T follicular helper cell (primary cell): Measurements from ENCODE around the gene GHRL.

Experiments
- DNase-seq: peaks from one replicate; pipeline ENCODE4 v3.0.0-alpha.2; 2020; ENCODE audit warnings: low read depth

The GHRL gene

DNA sequence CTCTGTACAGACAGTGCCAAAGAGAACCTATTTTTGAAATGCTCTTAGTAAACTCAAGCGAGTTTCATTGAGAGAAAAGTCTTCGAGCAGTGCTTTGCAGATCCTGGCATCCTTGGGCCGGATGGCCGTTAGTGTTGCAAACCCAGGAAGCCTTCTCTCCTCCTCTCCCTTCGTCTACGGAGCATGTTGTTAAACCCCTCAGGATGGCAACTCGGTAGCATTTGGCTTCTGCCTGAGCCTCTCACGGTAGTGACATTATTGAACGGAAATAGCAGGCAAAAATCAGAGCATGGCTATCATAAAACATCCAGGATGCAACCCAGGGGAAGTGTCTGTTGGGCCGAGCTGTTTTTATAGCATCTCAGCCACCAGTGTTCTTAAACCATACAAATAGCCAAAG, 34.8 kb upstream of the GHRL start:
- no peak for DNase-seq

DNA sequence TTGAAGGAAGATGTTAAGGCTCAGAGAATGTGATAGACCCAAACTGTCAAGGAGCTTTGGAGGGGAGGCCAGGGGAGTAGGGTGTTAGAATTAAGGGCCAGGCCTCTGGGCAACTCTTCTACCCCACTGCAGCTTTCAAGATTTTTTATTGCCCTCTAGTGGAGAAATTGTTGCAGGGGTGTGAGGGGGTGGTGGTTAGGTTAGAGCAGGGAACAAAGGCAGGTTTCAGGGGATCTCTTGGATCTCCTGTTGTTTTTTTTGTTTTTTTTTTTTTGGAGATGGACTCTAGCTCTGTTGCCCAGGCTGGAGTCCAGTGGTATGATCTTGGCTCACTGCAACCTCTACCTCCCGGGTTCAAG, 29.6 kb upstream of the GHRL start:
- DNase-seq: no peak

DNA sequence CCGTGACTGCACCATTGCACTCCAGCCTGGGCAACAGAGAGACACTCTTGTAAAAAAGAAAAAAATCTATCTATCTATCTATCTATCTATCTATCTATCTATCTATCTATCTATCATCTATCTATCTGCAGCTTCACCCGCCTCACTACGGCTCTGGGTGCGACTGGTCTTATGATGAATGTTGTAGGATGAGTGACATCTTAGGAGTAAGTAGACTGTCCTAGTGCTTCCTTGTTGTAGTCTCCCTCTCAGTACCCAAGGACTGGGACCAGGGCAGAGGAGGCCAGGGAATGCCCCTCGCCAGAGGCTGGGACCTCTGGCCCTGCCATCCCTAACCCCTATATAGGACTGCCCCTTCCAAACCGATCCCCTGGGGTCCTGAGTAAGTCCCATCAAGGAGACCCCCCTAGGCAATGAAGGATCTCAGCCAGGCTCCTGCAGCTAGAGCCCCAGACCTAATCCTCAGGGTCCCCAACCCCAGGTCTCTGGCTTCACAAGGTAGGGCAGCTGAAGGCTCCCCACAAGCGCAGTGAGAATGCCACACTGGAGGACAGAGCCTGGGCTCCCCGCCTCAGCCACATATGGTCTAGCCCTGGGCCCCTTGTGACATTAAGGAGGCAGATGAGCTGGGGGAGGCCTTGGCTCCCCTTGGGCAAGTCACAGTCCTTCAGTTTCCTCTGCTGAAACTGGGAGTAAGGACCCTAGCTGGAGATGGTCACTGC, 29.0 kb upstream of the GHRL start:
- DNase-seq: no peak

DNA sequence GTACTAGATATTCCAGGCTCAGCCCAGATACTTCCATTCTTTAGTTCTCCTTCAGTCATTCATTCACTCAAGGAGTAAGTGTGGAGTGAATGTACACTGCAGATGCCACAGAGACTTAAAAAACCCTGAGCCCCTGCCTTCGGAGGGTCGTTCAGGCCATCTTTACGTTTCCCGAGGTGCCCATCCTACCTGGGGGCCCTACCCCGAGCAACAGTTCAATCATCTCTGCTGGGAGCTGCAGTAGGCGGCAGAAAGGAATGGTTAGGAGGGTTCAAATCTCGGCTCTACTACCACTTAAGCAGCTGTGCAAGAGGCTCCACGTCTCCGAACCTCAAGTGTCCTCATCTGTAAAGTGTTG, 27.6 kb upstream of the GHRL start:
- DNase-seq: no peak

DNA sequence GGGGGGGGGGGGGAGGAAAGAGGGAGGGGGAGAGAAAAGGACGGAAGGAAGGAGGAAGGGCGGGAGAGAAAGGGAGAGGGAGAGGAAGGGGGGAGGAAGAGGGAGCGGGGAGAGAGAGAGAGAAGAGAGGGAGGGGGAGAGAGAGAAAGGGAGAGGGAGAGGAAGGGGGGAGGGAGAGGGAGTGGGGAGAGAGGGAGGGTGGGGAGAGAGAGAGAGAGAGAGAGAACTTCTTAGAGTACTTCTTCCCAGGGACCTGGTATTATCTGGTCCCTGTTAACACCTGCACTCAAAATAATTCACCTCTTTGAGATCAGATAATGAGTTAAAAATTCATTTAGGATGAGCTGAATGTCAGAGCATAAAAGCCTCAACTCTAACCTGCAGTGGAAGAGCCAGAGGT, 27.1 kb upstream of the GHRL start:
- no peak for DNase-seq

DNA sequence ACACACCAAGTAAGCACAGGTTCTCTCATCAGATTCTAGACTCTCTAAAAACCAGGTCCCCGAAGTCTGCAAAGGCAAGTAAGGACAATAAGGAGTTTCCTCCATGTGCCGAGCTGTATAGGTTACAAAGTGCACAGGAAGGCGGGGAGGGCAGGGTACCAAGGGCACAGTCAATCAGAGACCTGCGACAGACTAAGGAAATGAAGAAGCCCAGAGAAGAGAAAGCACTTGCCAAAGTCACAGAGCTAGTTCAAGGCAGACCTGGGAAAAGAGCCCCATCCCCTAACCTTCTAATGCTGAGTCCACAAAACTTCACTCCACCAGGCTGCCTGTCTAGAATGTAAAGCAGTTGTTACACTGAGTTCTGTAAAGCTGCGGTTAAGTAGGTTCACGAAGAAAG, 26.5 kb upstream of the GHRL start:
- no peak for DNase-seq

DNA sequence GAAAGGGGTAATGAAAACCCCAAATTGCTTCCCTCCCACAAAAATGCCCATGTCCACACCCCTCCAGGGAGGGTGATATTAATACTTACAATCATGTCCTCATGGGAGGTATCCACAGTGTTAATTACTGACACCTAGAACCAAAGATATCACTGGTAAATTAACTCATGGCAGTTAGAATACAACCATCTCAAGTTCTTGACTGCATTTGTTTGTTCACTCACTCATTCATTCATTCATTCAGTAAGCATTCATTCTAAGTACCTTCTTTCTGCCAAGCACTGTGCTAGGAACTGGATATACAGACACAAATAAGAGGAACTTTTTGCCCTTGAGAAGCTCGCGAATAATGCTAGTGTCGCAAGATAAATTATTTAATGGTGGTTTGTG, 25.2 kb upstream of the GHRL start:
- DNase-seq: no peak

DNA sequence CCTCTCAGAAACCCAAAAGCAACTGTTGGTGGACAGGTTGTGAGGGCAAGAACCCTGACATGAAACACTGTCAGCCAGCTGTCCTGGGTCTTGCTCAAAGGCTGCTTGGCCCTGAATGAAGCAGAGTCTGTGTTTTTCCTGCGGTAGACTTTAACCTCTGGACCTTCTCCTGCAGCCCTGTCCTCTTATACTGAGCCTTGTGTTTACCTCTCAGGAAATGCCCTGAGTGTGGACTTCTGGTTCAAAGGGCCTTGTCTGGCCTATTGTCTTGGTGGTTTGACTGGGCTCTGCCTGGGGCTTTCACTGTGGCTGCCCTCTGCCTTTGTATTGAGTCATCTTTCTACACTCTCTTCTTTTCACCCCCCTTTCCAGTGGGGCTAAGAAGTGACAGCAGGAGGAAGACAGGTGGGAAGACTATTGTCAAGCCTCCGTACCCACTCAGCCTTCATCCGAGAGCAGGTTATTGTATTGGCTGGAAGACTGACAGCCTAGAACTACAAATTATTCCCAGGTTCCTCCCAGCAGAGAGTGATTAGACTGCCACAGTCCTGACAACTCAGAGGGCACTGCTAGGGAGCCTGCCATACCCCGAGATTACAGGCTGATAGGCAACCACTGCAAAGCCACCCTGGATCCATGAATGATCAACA, 24.7 kb upstream of the GHRL start:
- no peak for DNase-seq

DNA sequence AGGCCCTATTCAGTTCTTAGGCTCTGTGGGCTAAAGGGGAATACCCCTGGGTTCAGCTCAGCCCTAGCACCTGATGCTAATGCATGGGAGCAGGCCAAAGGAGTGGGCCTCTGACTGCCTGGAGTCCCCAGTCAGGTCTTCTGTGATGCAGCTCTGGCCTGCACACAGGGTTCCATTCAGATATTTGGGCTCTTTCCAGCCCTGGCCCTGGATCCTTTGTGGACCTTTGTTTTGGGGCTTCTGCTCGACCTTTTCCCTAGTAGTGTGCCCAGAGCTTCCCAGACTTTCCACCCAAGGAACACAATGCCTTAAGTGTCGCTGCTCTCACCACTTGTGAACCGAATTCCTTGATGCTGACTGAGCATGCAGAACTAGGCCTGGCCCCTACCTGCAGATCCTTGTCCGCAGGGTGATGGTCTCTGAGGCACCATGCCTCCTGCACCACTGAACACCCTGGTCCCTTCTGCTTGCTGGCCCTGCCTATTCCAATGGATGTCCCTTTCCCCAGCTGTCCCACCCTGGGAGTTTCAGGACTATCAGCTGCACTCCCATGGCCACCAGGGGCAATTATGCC, 23.1 kb upstream of the GHRL start:
- DNase-seq: no peak

DNA sequence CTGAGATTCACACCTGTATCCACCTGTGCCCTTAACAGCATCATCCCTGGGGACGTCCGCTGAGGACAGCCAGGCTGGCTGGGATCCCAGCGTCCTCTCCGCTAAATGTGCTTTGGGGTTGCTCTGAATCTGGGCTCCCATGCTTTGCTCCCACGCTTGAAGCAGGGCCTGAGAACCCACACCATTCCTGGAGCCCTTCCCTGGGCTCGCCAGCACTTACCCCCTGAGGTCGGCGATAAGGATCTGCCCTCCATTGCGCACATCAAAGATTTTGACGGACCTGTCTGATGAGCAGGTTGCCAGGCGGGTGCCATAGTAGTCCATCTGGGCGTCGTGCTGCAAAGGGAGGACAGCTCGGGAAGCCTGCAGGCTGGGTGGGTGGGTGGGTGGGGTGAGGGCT, 22.4 kb upstream of the GHRL start:
- no peak for DNase-seq

DNA sequence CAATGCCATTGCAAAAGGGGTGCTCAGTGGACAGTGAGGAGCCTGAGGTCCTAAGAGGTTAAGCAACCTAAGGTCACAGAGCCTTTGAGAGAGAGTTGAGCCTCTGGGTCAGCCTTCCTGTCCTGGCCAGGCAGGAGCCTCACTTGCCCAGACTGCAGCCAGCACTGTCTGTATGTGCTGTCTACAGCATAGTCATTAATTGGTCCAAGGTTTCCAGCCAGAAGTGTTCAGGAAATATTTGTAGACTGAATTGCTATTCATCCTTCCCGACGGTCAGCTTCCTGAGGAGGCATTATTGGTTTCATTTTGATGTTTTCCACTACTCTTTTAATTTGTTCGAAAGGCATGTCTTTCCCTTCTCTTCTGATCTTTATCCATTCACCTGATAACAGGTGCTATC, 20.1 kb upstream of the GHRL start:
- no peak for DNase-seq

DNA sequence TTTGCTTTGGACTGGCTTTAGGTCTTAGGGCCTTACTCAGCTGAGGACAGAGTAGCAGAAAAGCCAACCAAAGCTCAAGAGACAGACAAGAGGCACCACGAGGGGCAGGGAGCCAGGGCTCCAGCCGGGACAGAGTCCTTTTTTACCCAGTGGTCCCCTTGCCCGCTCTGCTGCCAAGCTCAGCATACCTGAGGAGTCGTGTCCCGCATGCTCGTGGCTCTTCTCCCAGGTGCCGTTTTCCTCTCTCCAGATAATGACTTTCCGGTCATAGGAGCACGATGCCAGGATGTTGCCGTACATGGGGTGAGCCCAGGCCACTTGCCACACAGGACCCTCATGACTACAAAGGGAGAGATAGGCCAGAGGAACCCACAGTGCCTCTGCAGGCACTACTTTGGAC, 19.6 kb upstream of the GHRL start:
- DNase-seq: no peak

DNA sequence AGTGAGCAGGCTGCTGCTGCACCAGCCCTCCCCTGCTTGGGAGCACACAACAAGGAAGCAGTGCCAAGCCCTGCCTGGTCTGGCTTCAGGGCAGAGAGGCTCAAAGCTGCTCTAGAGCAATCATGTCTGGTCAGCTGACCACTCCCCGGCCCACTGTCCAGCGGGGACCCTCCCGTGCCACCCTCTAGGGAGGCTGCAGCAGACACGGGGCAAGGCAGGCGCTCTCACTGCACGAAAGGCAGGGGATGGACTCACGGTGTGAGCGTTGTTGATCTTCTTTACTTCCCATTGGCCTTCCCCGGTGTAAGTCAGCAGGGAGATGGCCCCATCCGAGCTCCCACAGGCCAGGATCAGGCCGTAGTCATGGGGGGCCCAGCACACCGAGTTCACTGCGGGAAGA, 19.0 kb upstream of the GHRL start:
- no peak for DNase-seq

DNA sequence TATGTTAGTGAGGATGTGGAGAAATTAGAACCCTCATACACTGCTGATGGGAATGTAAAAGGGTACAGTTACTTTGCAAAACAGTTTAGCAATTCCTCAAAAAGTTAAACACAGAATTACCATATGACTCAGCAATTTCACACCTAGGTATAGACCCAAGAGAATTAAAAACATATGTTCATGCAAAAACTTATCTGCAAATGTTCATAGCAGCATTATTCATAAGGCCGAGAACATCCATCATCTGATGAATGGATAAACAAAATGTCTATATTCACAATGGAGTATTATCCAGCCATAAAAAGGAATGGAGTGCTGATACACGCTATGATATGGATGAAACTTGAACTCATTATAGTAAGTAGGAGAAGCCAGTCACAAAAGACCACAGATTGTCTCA, 17.8 kb upstream of the GHRL start:
- DNase-seq: no peak

DNA sequence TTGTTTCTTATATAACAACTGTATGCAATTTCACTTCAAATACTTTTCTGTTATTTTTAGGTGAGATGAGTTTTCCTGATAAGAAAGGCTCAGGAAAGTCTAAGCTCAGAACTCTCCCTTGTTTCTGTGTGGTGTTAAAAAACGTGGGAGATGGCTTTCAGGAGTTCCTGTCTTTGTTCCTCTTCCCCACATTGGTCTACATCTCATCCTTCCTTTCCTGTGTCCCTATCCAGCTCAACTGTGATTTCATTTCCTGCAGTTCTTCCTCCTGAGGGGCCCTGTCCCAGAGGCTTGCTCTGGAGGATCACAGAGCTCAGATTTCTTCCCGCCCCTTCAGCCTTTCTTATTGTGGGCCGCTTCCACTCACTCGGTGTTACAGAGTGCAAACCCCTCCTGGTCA, 17.0 kb upstream of the GHRL start:
- DNase-seq: no peak

DNA sequence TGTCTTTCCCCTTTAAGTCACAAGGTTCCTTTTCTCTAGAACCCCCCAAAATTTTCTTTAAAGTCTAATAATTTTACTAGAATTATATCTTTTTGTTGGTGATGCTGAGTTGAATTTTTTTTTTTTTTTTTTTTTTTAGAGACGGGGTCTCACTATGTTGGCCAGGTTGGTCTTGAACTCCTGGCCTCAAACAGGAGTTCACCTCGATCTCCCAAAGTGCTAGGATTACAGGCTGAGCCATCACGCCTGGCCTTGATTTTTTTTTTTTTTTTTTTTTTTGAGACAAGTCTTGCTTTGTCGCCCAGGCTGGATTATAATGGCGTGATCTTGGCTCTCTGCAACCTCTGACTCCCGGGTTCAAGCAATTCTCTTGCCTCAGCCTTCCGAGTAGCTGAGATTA, 15.9 kb upstream of the GHRL start:
- no peak for DNase-seq

DNA sequence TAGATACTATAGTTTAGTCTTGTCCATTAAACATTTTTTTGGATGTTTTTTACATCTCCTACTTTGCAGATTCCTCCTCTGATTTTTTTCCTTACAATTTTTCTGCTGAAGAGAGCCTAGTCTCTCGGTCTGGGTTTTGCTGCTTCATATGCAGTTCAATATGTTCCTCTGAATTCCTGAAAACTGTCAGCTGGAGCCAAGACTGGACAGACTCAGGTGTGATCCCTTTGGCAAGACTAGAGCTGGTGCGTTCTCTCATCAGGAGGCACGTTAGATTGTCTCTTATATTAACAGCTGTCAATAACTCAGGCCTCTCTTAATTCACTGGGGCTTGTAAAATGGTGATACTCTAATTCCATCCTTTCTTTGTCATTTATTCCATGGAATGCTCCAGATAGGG, 13.4 kb upstream of the GHRL start:
- DNase-seq: no peak

DNA sequence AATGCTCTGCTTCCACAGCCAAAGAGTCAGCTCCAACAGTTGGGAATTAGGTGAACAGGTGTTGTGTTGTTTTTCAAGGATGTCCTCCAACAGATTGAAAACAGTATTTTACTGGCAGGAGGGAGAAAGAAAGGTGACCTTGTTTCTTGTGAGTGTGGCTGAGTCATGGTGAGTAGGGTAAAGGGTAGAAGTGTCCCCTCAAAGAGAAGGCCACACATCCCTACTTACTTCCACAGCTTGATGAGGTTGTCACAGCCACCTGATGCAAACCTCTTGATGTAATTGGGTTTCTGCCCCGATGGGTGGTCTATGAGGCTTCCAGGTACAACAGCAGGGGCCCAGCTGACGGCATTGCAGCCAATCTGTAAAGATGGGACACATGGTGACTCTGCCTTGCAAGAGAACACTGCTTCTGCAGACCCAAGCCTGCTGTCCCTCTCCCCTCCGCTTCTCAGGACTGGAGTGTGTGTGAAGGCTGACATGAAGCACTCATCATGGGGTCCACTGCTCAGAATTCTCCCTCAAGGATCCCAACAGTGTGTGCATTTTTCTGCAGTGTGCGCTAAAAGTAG, 12.7 kb upstream of the GHRL start:
- DNase-seq: no peak

DNA sequence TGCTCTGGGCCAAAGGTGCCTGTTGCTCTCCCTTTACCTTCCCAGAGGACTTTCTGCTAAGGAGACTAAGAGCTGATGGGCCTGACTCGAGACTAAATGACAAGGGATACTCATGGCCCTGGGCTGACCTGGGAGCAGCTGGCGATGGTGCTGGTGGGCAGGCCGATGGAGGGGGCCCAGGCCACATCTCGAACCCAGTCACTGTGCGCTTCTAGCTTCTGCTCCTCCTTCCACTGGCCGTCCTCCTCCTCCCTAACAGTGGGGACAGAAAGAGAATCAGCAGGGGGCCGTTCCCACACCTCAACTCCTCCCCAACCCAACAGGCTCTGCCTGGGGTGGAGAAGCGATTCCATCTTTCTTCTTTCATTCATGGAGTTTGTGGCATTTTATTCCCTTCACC, 12.2 kb upstream of the GHRL start:
- no peak for DNase-seq

DNA sequence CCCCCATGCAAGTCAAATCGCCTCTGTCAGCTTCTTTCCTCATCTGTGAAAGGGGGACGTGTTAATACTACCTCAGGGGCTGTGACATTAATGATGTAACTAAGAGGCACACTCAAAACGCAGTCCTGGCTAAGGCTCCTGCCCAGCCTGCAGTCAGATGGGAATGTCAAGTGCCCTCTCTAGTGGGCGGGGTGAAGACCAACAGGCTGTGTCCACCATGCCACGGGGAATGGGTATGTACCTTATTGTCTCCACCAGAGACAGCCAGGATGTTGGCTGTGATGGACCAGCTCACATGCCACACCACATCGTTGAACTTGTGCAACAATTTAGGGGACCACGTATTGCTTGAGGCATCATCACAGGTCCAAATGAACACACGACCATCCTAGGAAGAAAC, 11.0 kb upstream of the GHRL start:
- no peak for DNase-seq

DNA sequence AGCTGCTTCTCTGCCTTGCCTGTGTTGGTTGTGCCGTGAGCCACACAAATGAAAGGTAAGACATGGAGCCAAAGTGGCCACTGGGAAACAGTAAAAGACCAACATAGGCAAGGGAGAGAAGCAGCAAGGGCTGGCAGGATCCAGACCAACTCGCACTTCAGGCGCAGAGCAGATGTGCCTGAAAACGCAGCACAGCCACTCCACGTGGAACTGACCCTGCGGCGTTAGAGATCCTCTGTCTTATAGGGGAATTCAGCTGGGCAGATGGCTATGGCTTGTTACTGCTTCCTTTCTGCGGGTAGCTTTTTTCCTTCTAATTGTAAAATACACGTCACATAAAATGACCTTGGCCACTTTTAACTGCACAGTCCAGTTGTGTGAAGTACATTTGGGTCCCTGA, 10.4 kb upstream of the GHRL start:
- no peak for DNase-seq

DNA sequence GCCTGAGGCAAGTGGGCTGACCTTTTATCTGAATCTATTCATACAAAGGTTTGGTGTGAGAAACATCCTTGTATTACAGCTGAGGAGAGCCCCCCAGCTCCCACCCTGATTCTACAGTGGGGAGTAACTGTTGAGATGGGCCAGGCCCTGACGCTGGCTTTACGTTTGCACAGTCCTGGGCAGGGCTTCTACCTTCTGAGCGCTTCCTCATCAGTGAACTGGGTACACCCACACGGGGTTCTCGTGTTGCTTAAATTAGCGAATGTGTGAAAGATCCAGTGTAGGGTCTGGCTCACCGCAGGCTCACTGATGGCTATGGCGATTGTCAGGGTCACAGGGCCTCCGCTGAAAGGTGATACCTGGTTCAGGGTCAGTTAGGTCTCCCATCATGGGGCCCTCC, 7.3 kb upstream of the GHRL start:
- DNase-seq: no peak

DNA sequence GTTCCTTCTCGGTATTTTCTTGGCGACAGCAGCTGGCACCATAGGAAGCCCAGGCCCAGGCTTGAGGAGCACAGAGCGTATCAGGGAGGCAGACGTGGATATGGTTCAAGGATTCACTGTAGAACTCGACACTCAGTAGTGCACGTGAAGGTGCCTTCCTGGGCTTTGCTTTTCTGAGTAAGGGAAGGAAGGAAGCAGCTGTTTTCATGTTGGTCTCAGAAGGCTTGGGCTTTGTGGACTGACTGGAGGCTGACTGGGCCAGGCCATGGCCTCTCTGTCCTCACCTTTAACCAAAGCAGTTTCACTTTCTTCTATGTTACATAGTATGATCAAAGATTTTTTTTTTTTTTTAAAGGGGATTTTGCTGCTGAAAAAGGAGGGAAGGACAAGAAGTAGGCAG, 6.9 kb upstream of the GHRL start:
- no peak for DNase-seq

DNA sequence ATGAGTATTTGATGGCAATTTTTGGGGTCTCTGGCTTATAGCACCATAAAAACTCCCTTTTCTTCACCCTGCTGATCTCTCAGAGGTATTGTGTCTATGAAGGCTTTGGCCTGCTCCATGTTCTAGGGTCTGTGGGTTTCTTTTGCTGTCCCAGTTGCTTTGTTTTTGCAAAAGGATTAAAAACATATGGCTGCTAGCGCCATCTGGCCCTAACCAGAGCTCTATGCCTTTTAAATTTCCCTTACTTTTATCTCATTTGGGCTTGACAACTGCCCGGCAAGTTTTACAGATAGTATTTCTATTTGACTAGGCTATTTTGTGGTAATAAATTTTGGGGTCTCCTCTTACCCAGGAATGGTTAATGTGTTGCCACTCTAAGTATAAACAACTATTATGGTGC, 6.4 kb upstream of the GHRL start:
- DNase-seq: no peak
